ENCODE results near the gene RAB31. TPM values are rescaled to one million over a fixed set of nuclear protein-coding genes. Genes with fewer than 3 reads are reported as not detected.
A peak's percentile ranks its signal among the peaks of the same experiment; 100 is the strongest.
"Not testable (repeated sequence)": the region's sequence is repeated elsewhere in the genome, so short reads cannot be mapped to it uniquely, and the experiment has no call there.

The RAB31 gene
- polyA plus RNA-seq, 1 experiment, result 37.2 TPM

DNA sequence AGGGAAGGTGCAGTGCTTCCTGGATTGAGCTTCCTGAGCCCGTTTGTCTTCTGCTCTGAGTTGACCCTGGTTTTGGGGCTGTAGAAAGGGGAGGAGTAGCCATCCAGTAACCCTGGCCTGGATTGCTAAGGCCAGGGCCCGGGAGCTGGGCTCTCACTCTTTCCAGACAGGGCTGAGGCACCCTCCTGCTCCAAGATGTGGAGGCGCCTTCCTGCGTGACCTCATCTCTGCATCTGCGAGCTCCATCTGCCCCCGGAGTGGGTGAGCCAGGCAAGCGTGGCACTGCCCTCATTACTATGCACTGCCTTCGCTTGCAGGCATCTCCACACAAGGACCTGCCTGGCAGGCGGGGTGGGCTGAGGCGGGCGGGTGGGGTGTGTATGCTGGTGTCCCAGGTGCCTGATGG is 58.0 kb downstream of the RAB31 start:
- TF ChIP-seq, protein P1, sequence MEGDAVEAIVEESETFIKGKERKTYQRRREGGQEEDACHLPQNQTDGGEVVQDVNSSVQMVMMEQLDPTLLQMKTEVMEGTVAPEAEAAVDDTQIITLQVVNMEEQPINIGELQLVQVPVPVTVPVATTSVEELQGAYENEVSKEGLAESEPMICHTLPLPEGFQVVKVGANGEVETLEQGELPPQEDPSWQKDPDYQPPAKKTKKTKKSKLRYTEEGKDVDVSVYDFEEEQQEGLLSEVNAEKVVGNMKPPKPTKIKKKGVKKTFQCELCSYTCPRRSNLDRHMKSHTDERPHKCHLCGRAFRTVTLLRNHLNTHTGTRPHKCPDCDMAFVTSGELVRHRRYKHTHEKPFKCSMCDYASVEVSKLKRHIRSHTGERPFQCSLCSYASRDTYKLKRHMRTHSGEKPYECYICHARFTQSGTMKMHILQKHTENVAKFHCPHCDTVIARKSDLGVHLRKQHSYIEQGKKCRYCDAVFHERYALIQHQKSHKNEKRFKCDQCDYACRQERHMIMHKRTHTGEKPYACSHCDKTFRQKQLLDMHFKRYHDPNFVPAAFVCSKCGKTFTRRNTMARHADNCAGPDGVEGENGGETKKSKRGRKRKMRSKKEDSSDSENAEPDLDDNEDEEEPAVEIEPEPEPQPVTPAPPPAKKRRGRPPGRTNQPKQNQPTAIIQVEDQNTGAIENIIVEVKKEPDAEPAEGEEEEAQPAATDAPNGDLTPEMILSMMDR (IDR thresholded peaks at IDR 0.05; ENCODE audit: insufficient read depth, low read depth, low read length), result no peak
- ChIA-PET CTCF (no interaction called here), POLR2A (no interaction called here)
- Histone ChIP-seq H3K36me3 (ENCODE audit: control insufficient read depth, insufficient read depth, low read length) (no peaks in the 10 kb centered on the region), H3K27me3 (ENCODE audit: control insufficient read depth, insufficient read depth, low read length) (no peaks in the 10 kb centered on the region), H3K4me3 (ENCODE audit: low read depth, low read length) (no peak overlapping the region)
- no peak for DNase-seq (ENCODE audit: low read depth)

DNA sequence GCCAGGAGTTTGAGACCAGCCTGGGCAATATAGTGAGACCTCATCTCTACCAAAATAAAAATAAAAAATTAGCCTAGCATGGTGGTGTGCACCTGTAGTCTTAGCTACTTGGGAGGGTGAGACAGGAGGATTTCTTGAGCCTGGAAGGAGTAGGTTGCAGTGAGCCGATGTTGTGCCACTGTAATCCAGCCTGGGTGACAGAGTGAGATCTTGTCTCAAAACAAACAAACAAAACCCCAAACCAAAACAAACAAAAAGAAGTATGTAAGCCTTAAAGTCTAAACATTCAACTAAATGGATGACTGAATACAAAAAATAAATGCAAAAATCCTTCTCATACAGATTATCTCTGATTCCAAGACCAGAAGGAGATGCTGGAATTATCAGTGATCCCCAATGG is 58.6 kb downstream of the RAB31 start:
- H3K4me3 ChIP-seq (ENCODE audit: low read depth, low read length), result no peak overlapping the region
- TF ChIP-seq, protein P1 (IDR thresholded peaks at IDR 0.05; ENCODE audit: insufficient read depth, low read depth, low read length), result no peak
- ChIA-PET POLR2A (no interaction called here), CTCF (no interaction called here)
- no peak for DNase-seq (ENCODE audit: low read depth)
- no peaks in the 10 kb centered on the region for H3K36me3 ChIP-seq (ENCODE audit: control insufficient read depth, insufficient read depth, low read length)
- H3K27me3 ChIP-seq (ENCODE audit: control insufficient read depth, insufficient read depth, low read length), result no peaks in the 10 kb centered on the region

DNA sequence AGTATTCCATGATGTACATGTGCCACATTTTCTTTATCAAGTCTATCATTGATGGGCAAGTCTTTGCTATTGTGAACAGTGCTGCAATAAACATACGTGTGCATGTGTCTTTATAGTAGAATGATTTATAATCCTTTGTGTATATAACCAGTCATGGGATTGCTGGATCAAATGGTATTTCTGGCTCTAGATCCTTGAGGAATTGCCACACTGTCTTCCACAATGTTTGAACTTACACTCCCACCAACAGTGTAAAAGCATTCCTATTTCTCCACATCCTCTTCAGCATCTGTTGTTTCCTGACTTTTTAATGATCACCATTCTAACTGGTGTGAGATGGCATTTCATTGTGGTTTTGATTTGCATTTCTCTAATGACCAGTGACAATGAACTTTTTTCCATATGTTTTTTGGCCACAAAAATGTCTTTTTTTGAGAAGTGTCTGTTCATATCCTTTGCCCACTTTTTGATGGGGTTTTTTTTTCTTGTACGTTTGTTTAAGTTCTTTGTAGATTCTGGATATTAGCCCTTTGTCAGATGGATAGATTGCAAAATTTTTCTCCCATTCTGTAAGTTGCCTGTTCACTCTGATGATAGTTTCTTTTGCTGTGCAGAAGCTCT is 60.1 kb downstream of the RAB31 start:
- H3K27me3 ChIP-seq (ENCODE audit: control insufficient read depth, insufficient read depth, low read length); CTCF ChIA-PET; H3K4me3 ChIP-seq (ENCODE audit: low read depth, low read length); H3K36me3 ChIP-seq (ENCODE audit: control insufficient read depth, insufficient read depth, low read length); POLR2A ChIA-PET; DNase-seq (ENCODE audit: low read depth): not testable (repeated sequence)

DNA sequence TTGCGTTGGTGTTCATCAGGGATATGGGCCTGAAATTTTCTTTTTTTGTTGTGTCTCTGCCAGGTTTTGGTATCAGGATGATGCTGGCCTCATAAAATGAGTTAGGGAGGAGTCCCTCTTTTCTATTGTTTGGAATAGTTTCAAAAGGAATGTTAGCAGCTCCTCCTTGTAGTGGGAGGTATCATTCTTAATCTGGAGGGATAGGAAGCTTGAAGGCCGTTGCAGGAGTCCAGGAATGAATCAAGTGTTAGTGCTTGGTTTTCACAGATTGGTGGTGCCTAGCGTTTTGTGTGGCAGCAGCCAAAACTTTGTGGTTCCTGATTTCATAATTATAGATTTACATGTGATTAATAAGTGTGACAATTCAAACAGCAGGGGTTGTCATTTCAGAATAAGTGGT is 62.0 kb downstream of the RAB31 start:
- H3K27me3 ChIP-seq (ENCODE audit: control insufficient read depth, insufficient read depth, low read length); POLR2A ChIA-PET; H3K36me3 ChIP-seq (ENCODE audit: control insufficient read depth, insufficient read depth, low read length); DNase-seq (ENCODE audit: low read depth); H3K4me3 ChIP-seq (ENCODE audit: low read depth, low read length): not testable (repeated sequence)
- CTCF ChIA-PET, result interaction anchor here (0.9 to 1.3 kb wide), 3 partner anchors 10 to 195 kb away, joined by 3 to 5 read pairs (median 4); no protein-coding TSS in a partner anchor

DNA sequence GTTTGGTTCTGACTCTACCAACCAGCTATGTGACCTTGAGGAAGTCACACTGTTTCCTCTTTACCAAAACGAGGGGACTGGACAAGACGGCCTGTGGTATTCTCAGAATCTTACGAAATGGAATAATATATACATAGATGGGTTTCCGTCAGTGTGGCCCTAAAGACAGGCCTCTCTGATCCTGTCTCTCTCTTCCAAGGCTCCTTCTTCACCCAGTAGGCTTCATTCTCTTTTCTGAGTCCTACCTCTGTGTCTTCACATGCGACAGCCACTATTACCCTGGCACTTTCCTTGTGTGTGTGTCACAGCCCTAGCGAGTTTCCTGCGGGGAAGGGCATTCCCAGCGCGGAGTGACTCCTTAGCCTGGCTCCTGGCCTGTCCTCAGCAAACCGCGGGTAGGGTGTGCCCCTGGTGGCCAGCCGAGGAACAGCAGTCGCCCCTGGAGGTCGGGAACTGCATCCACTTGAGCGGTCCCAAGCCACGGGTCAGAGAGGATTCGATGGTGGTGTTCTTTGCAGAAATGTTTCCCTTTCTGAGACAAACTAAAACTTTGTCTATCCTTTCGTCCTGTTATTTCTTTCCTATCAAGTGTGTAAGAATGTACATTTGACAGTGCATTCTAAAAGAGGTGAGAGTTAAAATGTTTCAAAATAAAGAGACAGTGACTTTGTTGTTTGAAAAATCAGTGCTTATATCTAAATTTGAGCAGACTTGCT is 63.3 kb downstream of the RAB31 start:
- TF ChIP-seq, protein P1 (IDR thresholded peaks at IDR 0.05; ENCODE audit: insufficient read depth, low read depth, low read length), result peak; percentile 85
- Histone ChIP-seq H3K27me3 (ENCODE audit: control insufficient read depth, insufficient read depth, low read length) (no peaks in the 10 kb centered on the region), H3K4me3 (ENCODE audit: low read depth, low read length) (no peak overlapping the region), H3K36me3 (ENCODE audit: control insufficient read depth, insufficient read depth, low read length) (no peaks in the 10 kb centered on the region)
- POLR2A ChIA-PET, result interaction anchor here (0.6 kb wide), 1 partner anchor 198 kb away, joined by 4 read pairs; no protein-coding TSS in a partner anchor
- no peak for DNase-seq (ENCODE audit: low read depth)
- CTCF ChIA-PET, result interaction anchor here (0.8 to 2.0 kb wide), 6 partner anchors 8 to 196 kb away, joined by 3 to 7 read pairs (median 4); no protein-coding TSS in a partner anchor

DNA sequence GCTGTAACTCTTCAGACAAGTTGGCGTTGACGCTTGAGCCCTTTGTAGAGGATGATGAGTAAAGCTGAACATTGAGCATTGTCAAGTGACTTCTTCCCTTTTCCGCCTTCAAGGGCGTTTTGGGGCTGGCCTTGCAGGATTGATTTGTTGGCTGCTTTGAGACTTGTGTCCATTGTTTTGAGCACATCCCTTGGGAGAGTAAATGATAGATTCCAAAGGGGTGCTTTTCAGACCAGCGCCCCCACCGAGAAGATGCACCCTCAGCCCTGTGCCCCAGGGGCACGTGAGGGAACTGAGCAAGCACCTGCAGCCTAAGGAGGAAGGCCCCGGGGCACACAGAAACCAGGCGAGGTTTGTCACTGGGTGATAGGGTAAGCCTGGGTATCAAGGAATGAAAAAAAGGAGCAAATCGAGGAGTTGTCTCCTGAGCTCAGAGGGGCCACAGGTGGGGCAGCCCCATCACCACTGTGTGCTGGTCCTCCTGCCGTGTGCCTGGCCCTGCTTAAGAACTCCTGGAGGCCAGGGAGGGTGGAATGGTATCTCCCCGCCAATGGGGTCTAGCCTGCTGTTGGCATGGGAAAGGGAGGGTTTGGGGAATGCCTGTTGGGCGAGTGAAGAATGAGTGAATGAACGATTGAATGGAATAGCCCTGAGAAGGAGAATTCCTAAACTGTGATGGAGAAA is 64.0 kb downstream of the RAB31 start:
- ChIA-PET POLR2A (interaction anchor here (0.6 kb wide), 1 partner anchor 199 kb away, joined by 4 read pairs; no protein-coding TSS in a partner anchor), CTCF (interaction anchor here (1.1 to 2.0 kb wide), 2 partner anchors 20 to 98 kb away, joined by 3 to 7 read pairs; no protein-coding TSS in a partner anchor)
- no peaks in the 10 kb centered on the region for H3K27me3 ChIP-seq (ENCODE audit: control insufficient read depth, insufficient read depth, low read length)
- no peak overlapping the region for H3K4me3 ChIP-seq (ENCODE audit: low read depth, low read length)
- TF ChIP-seq, protein P1 (IDR thresholded peaks at IDR 0.05; ENCODE audit: insufficient read depth, low read depth, low read length), result no peak
- DNase-seq (ENCODE audit: low read depth), result no peak
- no peaks in the 10 kb centered on the region for H3K36me3 ChIP-seq (ENCODE audit: control insufficient read depth, insufficient read depth, low read length)
